ENCODE measurements around the gene TSC22D3.
"Not testable (repeated sequence)": the region's sequence is repeated elsewhere in the genome, so short reads cannot be mapped to it uniquely, and the experiment has no call there.

TSC22D3 gene

GRCh38 chrX:107672955-107673378, 102.6 kb downstream of the TSC22D3 start:
- no peak for DNase-seq (ENCODE audit: low read depth, low spot score)
- ChIA-PET CTCF (interaction anchor here (1.1 to 11.3 kb wide), 13 partner anchors 9 to 221 kb away, joined by 3 to 116 read pairs (median 5); partner anchors contain the start of genes NCBP2L and TSC22D3), POLR2A (interaction anchor here (3.0 kb wide), 1 partner anchor 43 kb away, joined by 20 read pairs; no protein-coding TSS in a partner anchor)
- peak; percentile 61 for TF ChIP-seq CTCF (IDR thresholded peaks at IDR 0.05; ENCODE audit: insufficient read depth, low read length, missing control alignments)
- no peak overlapping the region for H3K4me3 ChIP-seq (ENCODE audit: low read depth, low read length)

GRCh38 chrX:107671256-107671655, 104.3 kb downstream of the TSC22D3 start:
- CTCF ChIA-PET = interaction anchor here (0.9 to 11.3 kb wide), 3 partner anchors 12 to 133 kb away, joined by 3 to 116 read pairs (median 4); no protein-coding TSS in a partner anchor

GRCh38 chrX:107669885-107670628, 105.5 kb downstream of the TSC22D3 start:
- H3K4me3 ChIP-seq (ENCODE audit: low read depth, low read length) = no peak overlapping the region
- no peak for DNase-seq (ENCODE audit: low read depth, low spot score)
- POLR2A ChIA-PET = no interaction called here
- TF ChIP-seq CTCF (IDR thresholded peaks at IDR 0.05; ENCODE audit: insufficient read depth, low read length, missing control alignments) = no peak
- CTCF ChIA-PET = interaction anchor here (0.9 to 11.3 kb wide), 5 partner anchors 10 to 132 kb away, joined by 3 to 116 read pairs (median 4); no protein-coding TSS in a partner anchor

More at GRCh38 chrX:107671256-107671655, 104.3 kb downstream of the TSC22D3 start:
- H3K4me3 ChIP-seq (ENCODE audit: low read depth, low read length); POLR2A ChIA-PET; DNase-seq (ENCODE audit: low read depth, low spot score): not testable (repeated sequence)

- ChIA-PET CTCF (interaction anchor here (2.4 to 11.3 kb wide), 2 partner anchors 11 to 45 kb away, joined by 8 to 116 read pairs; no protein-coding TSS in a partner anchor), POLR2A (no interaction called here)
- no peak overlapping the region for H3K4me3 ChIP-seq (ENCODE audit: low read depth, low read length)
- no peak for TF ChIP-seq CTCF (IDR thresholded peaks at IDR 0.05; ENCODE audit: insufficient read depth, low read length, missing control alignments)
- no peak for DNase-seq (ENCODE audit: low read depth, low spot score)
Observed at GRCh38 chrX:107669261-107669660, 106.3 kb downstream of the TSC22D3 start.

- POLR2A ChIA-PET; DNase-seq (ENCODE audit: low read depth, low spot score); H3K4me3 ChIP-seq (ENCODE audit: low read depth, low read length): not testable (repeated sequence)
- CTCF ChIA-PET = interaction anchor here (2.4 to 11.3 kb wide), 2 partner anchors 10 to 46 kb away, joined by 8 to 116 read pairs; no protein-coding TSS in a partner anchor
Observed at GRCh38 chrX:107668710-107669109, 106.9 kb downstream of the TSC22D3 start.

- ChIA-PET CTCF (interaction anchor here (2.4 kb wide), 1 partner anchor 9 kb away, joined by 8 read pairs; no protein-coding TSS in a partner anchor), POLR2A (no interaction called here)
- no peak overlapping the region for H3K4me3 ChIP-seq (ENCODE audit: low read depth, low read length)
- no peak for TF ChIP-seq CTCF (IDR thresholded peaks at IDR 0.05; ENCODE audit: insufficient read depth, low read length, missing control alignments)
- DNase-seq (ENCODE audit: low read depth, low spot score) = no peak
Observed at GRCh38 chrX:107667426-107667825, 108.2 kb downstream of the TSC22D3 start.

- DNase-seq (ENCODE audit: low read depth, low spot score) = no peak
- no peak overlapping the region for H3K4me3 ChIP-seq (ENCODE audit: low read depth, low read length)
- POLR2A ChIA-PET = interaction anchor here (1.4 kb wide), 1 partner anchor 49 kb away, joined by 8 read pairs; no protein-coding TSS in a partner anchor
- TF ChIP-seq CTCF (IDR thresholded peaks at IDR 0.05; ENCODE audit: insufficient read depth, low read length, missing control alignments) = no peak
- CTCF ChIA-PET = interaction anchor here (1.7 to 1.8 kb wide), 2 partner anchors 12 to 51 kb away, joined by 4 to 5 read pairs; no protein-coding TSS in a partner anchor
Observed at GRCh38 chrX:107666931-107667330, 108.7 kb downstream of the TSC22D3 start.
